ENCODE data around the gene PPP1CC.
"Not testable (repeated sequence)": the region's sequence is repeated elsewhere in the genome, so short reads cannot be mapped to it uniquely, and the experiment has no call there.

PPP1CC gene

DNA sequence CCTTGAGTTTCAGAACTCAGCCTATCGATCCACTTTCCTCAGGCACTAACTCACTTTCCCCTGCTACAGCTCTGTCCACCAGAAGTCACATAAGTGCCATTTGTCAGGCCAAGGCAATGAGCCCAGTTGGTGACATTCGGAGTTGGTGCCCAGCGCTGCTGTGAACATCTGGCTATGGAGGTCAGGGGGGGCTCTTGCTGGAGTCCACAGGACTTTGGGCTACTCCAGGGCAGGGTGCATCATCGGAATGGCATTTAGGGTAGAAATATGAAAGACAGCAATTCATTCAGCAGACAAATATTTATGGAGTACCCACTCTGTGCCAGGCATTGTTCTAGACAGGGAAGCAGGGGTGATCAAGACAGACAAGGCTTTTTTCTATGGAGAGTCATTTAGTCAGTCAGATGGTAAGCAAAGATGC lies 1.5 kb upstream of the PPP1CC start:
- Mint-ChIP-seq H3K9me3 (no peaks in the 10 kb centered on the region), H3K27ac (no peak overlapping the region), H3K4me3 (peak overlapping the region; percentile 62 to 92), H3K4me1 (peaks cover 15 to 32% of the 10 kb centered on the region in 2 donors), H3K36me3 (peaks cover 12 to 15% of the 10 kb centered on the region in 2 donors), H3K27me3 (no peaks in the 10 kb centered on the region)
- ATAC-seq (replicated peaks) (no peak), DNase-seq (no peak)

DNA sequence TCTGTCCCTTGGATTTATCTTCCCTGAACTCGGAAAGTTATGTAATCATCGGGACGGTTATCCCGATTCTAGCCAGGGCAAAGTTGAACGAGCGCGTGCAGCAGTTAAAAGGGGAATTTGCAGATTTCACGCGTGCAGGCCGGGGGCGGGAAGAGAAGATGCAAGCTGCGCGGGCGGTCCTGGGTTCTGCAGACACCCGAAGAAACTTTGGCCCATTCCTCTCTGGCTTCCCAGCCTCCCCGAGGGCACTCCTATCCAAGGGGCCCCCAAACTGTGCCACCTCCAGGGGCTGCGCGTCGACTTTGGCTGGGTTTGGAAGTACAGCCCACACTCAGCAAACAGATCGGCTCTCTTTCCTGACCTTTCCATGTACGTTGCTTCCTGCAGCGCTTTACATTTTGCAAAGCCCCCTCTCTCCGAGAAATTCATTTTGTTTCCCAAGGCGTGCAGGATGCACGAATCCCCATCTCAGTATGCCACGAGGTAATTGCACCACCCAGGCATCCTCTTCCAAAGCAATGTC lies 941 bp upstream of the PPP1CC start:
- ATAC-seq (replicated peaks) (no peak), DNase-seq (no peak)
- peaks cover 18 to 37% of the 10 kb centered on the region in 2 donors for H3K4me1 Mint-ChIP-seq
- peaks cover 14 to 18% of the 10 kb centered on the region in 2 donors for H3K36me3 Mint-ChIP-seq
- H3K27me3 Mint-ChIP-seq, result no peaks in the 10 kb centered on the region
- no peaks in the 10 kb centered on the region for H3K9me3 Mint-ChIP-seq
- peak overlapping the region; percentile 90 to 92 for H3K4me3 Mint-ChIP-seq
- H3K27ac Mint-ChIP-seq, result peak overlapping the region; percentile 53

DNA sequence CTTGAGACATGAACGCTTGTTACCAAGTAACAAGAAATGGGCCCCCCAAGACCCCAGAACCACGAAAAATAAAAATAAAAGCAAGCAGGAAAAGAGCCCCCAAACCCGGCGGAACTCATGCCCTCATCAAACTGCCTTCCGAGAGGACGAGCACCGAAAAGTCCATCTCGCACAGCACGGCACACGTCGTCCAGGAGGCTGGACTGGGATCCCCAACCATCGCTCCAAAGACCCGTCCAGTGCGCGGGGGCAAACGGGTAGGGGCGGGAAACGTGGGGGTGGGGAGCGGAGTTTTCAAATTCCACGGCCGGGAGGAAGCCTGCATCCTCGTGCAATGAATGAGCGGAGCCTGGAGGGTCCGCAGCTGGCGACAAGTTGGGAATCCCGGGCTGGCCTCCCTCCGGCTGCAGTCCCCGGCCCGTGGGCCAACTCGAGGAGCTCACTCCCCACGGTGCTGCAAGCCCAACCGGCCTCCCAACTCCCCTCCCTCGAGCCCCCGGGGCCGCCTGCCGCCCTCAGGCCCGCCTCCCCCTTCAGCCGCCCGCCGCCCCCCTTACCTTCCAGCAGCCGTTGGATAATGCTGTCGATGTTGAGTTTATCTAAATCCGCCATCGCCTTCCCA lies 484 bp downstream of the PPP1CC start:
- DNase-seq, result no peak
- H3K27ac Mint-ChIP-seq, result peak overlapping the region; percentile 98
- peaks cover 18 to 23% of the 10 kb centered on the region in 2 donors for H3K36me3 Mint-ChIP-seq
- ATAC-seq (replicated peaks), result peak; percentile 20 to 23
- H3K4me3 Mint-ChIP-seq, result peak overlapping the region; percentile 90 to 92
- no peaks in the 10 kb centered on the region for H3K9me3 Mint-ChIP-seq
- H3K27me3 Mint-ChIP-seq, result no peaks in the 10 kb centered on the region
- peaks cover 26 to 51% of the 10 kb centered on the region in 2 donors for H3K4me1 Mint-ChIP-seq

DNA sequence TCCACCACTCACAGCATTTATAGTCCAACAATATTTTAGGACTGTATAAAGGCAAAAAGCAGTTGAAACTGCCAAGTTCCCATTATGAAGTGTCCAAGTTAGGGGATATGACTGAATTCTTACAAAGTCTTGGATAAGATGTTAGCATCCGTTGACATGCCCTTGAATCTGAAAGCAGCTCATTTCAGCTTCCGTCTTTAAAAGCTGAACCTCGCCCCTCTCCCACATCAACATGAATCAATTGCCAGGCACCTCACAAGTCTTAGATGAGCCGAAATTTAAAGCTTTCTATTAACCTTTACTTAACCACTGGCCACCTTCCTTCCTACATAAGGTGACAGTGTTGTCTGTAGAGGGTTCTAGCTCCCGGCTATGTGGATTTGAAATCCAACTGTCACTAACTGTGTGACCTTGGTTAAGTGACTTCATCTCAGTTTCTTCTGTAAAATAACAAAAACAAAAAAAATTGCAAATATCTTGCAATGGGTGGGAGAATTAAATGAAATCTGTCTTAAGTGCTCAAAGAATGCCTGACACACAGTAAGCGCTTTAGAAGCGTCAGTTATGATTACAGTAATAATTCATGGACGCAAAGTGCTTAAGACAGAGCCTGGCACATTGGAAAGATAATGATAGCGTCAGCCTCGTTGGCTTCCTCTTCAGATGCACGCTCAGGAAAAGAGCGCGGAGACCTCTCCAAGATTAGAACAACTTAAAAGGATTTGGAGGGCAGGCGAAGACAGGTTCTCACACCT lies 1.2 kb downstream of the PPP1CC start:
- Mint-ChIP-seq H3K9me3 (no peaks in the 10 kb centered on the region), H3K36me3 (peaks cover 18 to 23% of the 10 kb centered on the region in 2 donors), H3K4me3 (peak overlapping the region; percentile 90 to 92), H3K4me1 (peaks cover 26 to 51% of the 10 kb centered on the region in 2 donors), H3K27ac (peak overlapping the region; percentile 98), H3K27me3 (no peaks in the 10 kb centered on the region)
- ATAC-seq (replicated peaks) (no peak), DNase-seq (no peak)

DNA sequence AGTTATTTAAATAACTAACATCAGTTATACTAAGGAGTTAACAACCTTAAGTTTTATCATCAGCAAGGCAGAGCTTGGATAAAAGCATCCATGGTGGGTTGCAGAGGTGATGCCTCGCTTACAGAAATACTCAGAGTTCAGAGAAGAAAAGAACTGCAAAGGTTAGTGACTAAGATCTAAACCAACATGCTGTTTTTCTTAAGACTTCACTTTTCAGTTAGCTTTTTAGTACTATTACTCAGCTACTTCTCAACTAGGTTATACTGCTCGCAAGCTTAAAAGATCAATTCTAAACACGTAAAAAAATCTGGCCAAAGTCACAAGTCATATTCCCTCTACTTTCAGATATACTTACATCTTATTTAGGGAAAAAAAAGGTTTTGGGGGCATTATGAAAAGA lies 2.8 kb downstream of the PPP1CC start:
- peaks cover 21 to 29% of the 10 kb centered on the region in 2 donors for H3K36me3 Mint-ChIP-seq
- peak overlapping the region; percentile 62 for H3K27ac Mint-ChIP-seq
- H3K4me3 Mint-ChIP-seq, result peak overlapping the region; percentile 72 to 74
- peaks cover 30 to 65% of the 10 kb centered on the region in 2 donors for H3K4me1 Mint-ChIP-seq
- H3K9me3 Mint-ChIP-seq, result no peaks in the 10 kb centered on the region
- DNase-seq (no peak), ATAC-seq (replicated peaks) (peak; percentile 15 to 29)
- no peaks in the 10 kb centered on the region for H3K27me3 Mint-ChIP-seq

DNA sequence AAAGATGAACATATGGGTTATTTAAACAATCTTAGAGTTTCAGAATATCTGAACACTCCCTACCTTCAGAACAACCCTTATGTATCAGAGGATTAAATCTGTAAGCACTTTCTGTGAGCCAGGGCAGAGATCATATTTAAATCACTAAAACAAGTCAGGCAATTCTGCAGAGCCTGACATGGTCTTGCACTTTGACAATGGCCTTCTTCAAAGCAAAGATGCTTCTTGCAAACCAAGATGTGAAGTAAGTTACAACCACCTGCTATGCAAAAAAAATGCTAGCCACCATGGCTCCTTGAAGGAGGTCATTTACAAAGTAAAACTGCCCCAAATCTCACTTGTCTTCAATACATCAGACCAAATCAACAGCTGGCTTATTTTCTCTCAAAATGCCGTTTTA lies 3.2 kb downstream of the PPP1CC start:
- no peaks in the 10 kb centered on the region for H3K27me3 Mint-ChIP-seq
- peak overlapping the region; percentile 56 for H3K27ac Mint-ChIP-seq
- ATAC-seq (replicated peaks), result no peak
- H3K36me3 Mint-ChIP-seq, result peaks cover 21 to 29% of the 10 kb centered on the region in 2 donors
- peak overlapping the region; percentile 72 to 74 for H3K4me3 Mint-ChIP-seq
- DNase-seq, result no peak
- H3K4me1 Mint-ChIP-seq, result peaks cover 32 to 69% of the 10 kb centered on the region in 2 donors
- no peaks in the 10 kb centered on the region for H3K9me3 Mint-ChIP-seq

GRCh38 chr12:110737532-110737931 lies 5.2 kb downstream of the PPP1CC start:
- peak overlapping the region; percentile 82 for H3K27ac Mint-ChIP-seq
- ATAC-seq (replicated peaks) (no peak), DNase-seq (no peak)
- H3K9me3 Mint-ChIP-seq, result no peaks in the 10 kb centered on the region
- H3K36me3 Mint-ChIP-seq, result peaks cover 21 to 33% of the 10 kb centered on the region in 2 donors
- peaks cover 30 to 74% of the 10 kb centered on the region in 2 donors for H3K4me1 Mint-ChIP-seq
- peak overlapping the region in 1 of 2 donors; percentile 32 for H3K4me3 Mint-ChIP-seq
- no peaks in the 10 kb centered on the region for H3K27me3 Mint-ChIP-seq

GRCh38 chr12:110737016-110737415 lies 5.7 kb downstream of the PPP1CC start:
- Mint-ChIP-seq H3K27ac (peak overlapping the region; percentile 59), H3K36me3 (peaks cover 25 to 36% of the 10 kb centered on the region in 2 donors), H3K4me3 (peak overlapping the region in 1 of 2 donors; percentile 35), H3K4me1 (peaks cover 34 to 79% of the 10 kb centered on the region in 2 donors)
- not testable (repeated sequence) for ATAC-seq (replicated peaks); DNase-seq; H3K9me3 Mint-ChIP-seq; H3K27me3 Mint-ChIP-seq

DNA sequence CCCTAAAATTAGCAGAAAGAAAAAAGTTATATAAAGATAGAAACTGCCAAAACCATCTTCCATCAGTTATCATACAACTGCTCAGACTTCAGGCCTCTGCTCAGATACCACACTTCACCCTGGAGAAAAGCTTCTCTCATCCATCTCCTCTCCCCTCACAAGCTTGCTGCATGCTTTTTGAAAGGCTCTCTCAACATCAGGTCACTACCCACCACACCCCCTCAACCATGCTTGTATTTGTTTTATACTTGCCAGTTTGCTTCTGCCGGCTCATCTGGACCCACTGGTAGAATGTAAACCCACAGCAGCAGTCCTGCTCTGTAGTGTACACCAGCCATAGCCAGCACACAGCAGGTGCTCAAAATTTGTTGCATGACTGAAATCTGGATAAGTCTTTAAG lies 8.8 kb downstream of the PPP1CC start:
- H3K4me3 Mint-ChIP-seq, result no peak overlapping the region
- peaks cover 33 to 59% of the 10 kb centered on the region in 2 donors for H3K4me1 Mint-ChIP-seq
- DNase-seq (no peak), ATAC-seq (replicated peaks) (no peak)
- H3K27ac Mint-ChIP-seq, result peak overlapping the region; percentile 85
- H3K27me3 Mint-ChIP-seq, result no peaks in the 10 kb centered on the region
- no peaks in the 10 kb centered on the region for H3K9me3 Mint-ChIP-seq
- H3K36me3 Mint-ChIP-seq, result peaks cover 22 to 47% of the 10 kb centered on the region in 2 donors

DNA sequence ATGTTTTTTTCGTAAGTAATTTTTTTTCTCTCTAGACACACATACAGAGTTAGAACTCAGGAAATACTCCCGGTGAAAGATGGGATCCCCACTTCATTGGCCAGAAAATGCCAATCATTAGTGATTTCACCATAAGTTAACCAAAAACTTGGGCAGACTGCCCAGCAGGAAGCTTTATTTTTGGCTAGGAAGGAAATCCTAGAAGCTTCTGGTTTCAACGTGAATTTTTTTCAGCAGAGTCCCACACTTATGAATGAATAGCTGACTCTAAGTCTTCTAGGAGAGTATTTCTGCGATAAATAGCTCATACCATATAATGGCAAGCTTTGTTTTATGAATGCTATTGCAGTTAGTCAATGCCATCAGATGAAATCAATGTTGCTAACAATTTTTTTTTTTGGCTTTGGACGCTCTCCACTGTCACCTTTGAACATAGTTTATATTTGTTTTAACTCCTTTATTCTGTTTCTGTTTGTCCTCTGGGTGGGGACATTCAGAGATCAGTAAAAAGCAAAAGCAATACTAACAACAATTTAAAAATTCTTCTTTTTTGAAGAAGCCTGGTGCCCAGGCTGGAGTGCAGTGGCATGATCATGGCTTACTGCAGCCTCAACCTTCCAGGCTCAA lies 9.5 kb downstream of the PPP1CC start:
- Mint-ChIP-seq H3K9me3 (no peaks in the 10 kb centered on the region), H3K4me1 (peaks cover 31 to 57% of the 10 kb centered on the region in 2 donors), H3K36me3 (peaks cover 20 to 45% of the 10 kb centered on the region in 2 donors), H3K27me3 (no peaks in the 10 kb centered on the region), H3K27ac (peak overlapping the region; percentile 85), H3K4me3 (no peak overlapping the region)
- DNase-seq (no peak), ATAC-seq (replicated peaks) (no peak)

- ATAC-seq (replicated peaks), result no peak
- Mint-ChIP-seq H3K9me3 (no peaks in the 10 kb centered on the region), H3K36me3 (peaks cover 24 to 48% of the 10 kb centered on the region in 2 donors), H3K27ac (no peak overlapping the region), H3K4me3 (no peak overlapping the region), H3K27me3 (no peaks in the 10 kb centered on the region), H3K4me1 (peaks cover 32 to 56% of the 10 kb centered on the region in 2 donors)
- DNase-seq, result no peak
Observed at GRCh38 chr12:110732572-110732971, 10.1 kb downstream of the PPP1CC start.

DNA sequence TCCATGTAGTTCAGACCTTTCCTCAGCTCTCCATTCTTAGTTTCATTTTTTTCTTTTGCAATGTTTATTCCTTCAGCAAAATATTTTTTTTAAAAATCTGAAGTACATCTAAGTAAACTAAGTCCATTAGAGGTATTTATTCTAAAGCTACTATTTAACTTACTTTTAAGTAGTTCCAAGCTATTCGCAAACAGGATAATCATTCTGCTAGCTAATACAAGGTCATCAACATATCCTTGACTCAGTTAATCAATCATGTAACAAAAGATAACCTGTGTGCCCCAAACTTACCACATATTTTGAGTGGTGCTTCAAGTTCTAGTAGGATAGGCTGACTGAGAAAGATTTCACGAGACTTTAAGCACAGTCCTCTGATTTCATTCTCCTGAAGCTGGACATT lies 11.2 kb downstream of the PPP1CC start:
- Mint-ChIP-seq H3K4me3 (no peak overlapping the region), H3K9me3 (no peaks in the 10 kb centered on the region), H3K36me3 (peaks cover 29 to 59% of the 10 kb centered on the region in 2 donors), H3K27me3 (no peaks in the 10 kb centered on the region), H3K27ac (no peak overlapping the region), H3K4me1 (peaks cover 34 to 62% of the 10 kb centered on the region in 2 donors)
- ATAC-seq (replicated peaks) (no peak), DNase-seq (no peak)

DNA sequence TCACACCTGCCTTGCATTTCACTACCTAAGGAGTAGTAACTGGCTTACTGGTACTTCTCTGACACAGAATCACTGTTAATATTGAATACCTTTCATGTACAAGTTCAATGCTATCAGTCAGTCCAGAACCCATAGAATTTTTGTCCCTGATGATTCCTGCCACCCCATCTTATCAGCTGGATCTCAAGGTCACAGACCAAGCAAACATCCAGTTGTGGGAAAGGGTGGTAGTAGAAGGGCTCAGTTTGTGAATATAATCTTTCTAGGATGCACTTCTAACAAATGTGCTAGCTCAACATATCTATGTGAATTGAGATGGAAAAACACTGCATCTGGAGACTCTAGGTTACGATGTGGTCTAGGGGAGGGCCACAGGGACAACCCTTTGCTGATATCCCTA lies 14.1 kb downstream of the PPP1CC start:
- H3K4me3 Mint-ChIP-seq, result no peak overlapping the region
- ATAC-seq (replicated peaks), result no peak
- peaks cover 33 to 48% of the 10 kb centered on the region in 2 donors for H3K4me1 Mint-ChIP-seq
- H3K27me3 Mint-ChIP-seq, result no peaks in the 10 kb centered on the region
- H3K36me3 Mint-ChIP-seq, result peaks cover 34 to 61% of the 10 kb centered on the region in 2 donors
- H3K27ac Mint-ChIP-seq, result peak overlapping the region; percentile 31
- H3K9me3 Mint-ChIP-seq, result no peaks in the 10 kb centered on the region
- DNase-seq, result no peak

- H3K4me1 Mint-ChIP-seq, result peaks cover 27 to 32% of the 10 kb centered on the region in 2 donors
- peak in 1 of 2 donors; percentile 45 for ATAC-seq (replicated peaks)
- H3K27ac Mint-ChIP-seq, result peak overlapping the region; percentile 81
- H3K9me3 Mint-ChIP-seq, result no peaks in the 10 kb centered on the region
- H3K27me3 Mint-ChIP-seq, result no peaks in the 10 kb centered on the region
- DNase-seq, result no peak
- no peak overlapping the region for H3K4me3 Mint-ChIP-seq
- H3K36me3 Mint-ChIP-seq, result peaks cover 33 to 56% of the 10 kb centered on the region in 2 donors
Observed at GRCh38 chr12:110726708-110727369, 15.9 kb downstream of the PPP1CC start.
